Urothelium cell line (cell line): ENCODE data around the gene CEP295NL.
"Not testable (repeated sequence)": the region's sequence is repeated elsewhere in the genome, so short reads cannot be mapped to it uniquely, and the experiment has no call there.

ENCODE experiments used
- DNase-seq: peaks from one replicate; pipeline ENCODE4 v3.0.0; 2011; ENCODE audit warnings: low spot score, mixed read lengths
- FAIRE-seq: peaks from 2 replicates; lab custom pipeline; 2011; peaks lifted over from hg19 to GRCh38; lab: Jason Lieb, UNC

CEP295NL gene

DNA sequence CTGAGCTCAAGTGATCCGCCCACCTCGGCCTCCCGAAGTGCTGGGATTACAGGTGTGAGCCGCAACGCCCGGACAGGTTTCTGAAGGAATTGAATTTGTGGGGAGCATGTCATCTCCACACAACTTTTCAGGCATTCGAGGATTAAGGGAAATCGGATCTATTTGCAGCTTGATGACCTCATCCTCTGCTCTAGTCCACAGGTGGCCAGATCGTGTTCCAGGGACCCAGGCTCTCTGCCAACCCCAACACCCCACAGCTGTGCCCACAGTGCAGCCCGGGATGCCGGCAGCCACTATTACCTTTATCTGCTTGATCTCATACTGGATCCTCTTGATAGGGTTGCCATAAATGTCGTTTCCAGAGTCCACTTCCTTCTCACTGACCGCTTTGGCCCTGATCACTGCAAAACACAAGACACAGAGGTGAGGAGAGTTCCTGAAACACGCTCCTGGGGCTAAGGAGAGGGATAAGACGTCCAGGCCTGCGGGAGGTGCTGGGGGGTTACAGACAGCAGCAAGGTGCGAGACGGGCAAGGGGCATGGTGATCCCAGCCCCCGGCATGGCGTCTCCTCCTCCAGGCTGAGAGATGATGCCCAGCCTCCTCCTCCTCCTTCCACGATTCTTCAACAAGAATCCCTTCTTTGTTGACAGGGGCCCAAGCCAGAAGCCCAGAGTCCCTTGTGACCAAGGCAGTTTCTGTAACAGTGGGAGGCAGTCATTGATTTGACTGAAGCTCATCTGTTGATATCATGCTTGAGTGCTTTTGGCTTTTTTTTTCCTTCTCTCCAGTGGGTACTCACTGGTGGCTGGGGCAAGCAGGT lies 29.3 kb downstream of the CEP295NL start:
- peak; percentile 67 for DNase-seq
- FAIRE-seq = peak; percentile 85

DNA sequence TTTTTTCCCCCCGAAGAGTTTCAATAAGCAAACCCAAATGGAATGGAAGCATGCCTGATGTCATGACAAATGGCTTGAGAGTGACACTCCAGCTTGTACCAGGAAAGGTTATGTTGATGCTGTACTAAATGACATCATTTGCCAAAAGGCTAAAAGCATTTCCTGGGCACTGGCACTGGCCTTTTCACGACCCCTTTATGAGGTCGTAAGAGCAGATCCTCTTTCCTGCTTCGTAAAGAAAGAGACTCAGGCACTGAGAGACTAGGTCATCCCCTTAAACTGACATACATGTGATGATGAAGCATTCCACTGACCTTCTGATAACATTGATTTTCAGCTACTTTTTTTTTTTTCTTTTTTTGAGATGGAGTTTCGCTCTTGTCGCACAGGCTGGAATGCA lies 30.5 kb downstream of the CEP295NL start:
- FAIRE-seq = peak; percentile 63
- DNase-seq = no peak

DNA sequence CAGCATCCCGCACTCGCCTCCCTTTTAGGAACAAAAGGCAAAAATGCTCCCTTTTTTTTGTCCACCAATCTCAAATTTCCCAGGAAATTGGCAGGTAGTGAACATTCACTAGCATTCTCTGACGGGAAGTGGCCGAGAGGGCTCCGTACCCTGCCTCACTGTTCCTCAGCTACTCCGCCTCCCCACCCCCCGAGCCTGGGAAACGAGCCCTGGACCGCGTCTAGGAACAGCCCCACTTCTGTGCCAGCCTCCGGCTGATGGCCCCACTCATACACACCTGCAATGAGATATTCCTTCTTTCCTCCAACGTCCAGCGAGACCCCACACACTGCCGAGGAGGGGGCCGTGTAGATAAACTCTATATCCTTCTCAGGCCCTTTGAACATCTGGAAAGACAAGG lies 32.4 kb downstream of the CEP295NL start:
- no peak for FAIRE-seq
- DNase-seq = no peak

DNA sequence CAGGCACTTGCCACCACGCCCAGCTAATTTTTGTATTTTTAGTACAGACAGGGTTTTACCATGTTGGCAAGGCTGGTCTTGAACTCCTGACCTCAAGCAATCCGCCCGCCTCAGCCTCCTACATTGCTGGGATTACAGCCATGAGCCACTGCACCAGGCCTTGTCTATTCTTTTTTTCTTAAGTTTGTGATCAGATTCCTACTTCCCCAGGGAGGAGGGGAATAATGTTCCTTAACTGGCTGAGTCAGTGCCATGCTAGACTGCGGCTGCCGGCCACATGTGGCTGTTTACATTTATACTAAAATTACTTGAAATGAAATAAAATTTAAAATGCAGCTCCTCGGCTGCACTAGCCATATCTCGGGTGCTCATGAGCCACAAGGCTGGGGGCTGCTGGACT lies 34.6 kb downstream of the CEP295NL start:
- no peak for DNase-seq
- no peak for FAIRE-seq

DNA sequence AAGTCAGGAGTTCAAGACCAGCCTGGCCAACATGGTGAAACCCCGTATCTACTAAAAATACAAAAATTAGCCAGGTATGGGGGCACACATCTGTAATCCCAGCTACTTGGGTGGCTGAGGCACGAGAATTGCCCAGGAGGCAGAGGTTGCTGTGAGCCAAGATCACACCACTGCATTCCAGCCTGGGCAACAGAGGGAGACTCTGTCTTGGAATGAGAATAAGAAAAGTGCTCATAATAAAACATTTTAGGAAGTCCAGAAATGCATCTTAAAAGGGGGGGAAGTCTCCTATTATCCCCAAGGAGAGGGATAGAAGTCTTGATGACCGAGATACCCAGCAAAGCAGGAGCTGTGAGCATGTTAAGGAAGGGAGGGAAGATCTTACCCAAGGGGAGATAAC lies 36.0 kb downstream of the CEP295NL start:
- FAIRE-seq, DNase-seq: not testable (repeated sequence)

DNA sequence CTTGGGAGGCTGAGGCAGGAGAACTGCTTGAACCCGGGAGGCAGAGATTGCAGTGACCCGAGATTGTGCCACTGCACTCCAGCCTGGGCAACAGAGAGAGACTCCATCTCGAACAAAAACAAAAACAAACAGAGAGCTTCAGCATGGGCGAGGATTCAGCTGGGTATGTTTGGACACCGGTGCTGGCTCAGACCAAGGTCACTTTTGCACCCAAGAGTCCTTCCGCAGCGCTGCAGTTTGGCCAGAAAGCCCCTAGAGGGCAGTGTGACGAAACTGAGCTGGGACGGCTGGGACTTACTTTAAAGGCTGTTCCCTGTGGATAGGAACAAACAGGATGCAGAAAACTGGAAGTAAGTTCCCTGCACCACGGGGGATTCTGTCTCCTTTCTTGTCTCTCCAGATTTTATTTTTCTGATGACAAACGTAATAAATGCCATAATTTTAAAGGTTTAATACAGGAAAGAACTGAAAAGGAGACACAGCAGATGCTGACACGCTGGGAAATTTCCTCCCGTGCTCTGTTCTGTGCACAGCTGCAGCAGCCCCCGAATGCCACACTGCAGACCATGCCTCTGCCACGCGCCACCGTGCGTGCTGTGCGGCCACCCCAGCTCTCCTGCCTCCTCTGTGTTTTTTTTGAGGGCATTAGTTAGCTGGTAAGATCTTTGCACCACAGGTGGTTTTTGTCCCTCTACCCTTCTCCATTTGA lies 37.2 kb downstream of the CEP295NL start:
- FAIRE-seq = no peak
- peak; percentile 78 for DNase-seq

DNA sequence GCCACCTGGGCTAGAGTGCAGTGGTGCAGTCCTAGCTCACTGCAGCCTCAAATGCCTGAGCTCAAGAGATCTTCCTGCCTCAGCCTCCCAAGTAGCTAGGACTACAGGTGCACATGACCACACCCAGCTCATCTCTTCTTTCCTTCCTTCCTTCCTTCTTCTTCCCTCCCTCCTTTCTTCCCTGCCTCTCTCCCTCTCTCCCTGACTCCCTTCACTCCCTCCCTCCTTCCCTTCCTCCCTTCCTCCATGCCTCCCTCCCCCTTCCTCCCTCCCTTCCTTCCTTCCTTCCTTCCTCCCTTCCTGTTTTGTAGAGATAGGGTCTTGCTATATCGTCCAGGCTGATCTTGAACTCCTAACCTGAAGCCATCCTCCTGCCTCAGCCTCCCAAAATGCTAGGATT lies 38.9 kb downstream of the CEP295NL start:
- DNase-seq (no peak), FAIRE-seq (no peak)

DNA sequence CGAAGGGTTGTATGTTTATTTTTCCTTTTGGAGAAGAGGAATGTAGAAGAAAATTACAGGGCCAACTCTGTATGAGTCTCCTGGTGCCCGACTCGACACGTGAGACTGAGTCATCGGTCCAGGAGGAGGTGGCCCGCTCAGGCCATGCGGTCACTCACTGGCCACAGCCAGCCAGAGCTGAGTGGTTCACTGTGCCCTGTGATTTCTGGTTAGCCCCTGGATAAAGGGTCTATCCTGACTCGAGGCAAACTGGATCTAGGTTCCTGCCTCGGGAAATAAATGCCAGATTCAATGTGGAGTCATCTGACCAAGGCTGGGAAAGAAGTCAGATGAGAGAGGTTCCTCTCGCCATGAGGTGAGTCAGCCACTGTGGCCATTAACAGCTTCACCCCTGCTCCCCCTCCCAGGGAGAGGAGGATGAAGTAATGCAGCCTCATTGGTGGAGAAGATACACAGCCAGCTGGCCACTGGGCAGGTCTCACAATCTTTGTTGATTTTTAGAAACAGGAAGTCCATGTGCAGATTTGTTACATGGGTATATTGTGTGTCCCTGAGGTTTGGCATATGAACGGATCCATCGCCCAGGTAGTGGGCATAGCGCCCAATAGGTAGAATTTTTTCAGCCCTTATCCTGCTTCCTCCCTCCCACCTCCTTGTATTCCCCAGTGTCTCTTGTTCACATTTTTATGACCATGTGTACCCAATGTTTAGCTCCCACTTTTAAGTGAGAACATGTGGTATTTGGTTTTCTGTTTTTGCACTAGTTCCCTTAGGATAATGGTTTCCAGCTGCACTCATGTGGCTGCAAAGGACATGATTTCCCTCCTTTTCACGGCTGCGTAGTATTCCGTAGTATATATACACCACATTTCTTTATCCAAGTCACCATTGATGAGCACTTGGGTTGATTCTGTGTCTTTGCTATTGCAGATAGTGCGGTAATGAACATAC lies 40.7 kb downstream of the CEP295NL start:
- peak; percentile 94 for DNase-seq
- FAIRE-seq = peak; percentile 88

DNA sequence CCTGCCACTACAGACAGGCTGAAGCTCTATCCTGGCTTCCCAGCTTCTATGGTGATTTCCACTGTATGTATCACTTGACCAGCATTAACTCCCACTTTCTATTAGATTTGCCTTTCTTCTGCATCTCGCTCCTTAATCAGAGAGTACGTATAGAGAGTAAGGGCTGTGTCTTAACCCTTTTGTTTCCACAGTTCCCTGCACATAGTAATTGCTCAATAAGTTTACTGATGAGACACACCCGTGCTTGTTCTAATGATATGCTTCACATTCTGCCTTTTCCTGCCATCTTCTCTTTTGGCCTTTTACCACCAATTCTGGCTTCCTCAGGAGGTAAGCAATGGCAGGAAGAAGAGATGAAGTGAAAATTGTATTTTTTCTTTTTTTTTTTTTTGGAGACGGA lies 41.8 kb downstream of the CEP295NL start:
- DNase-seq = no peak
- no peak for FAIRE-seq

DNA sequence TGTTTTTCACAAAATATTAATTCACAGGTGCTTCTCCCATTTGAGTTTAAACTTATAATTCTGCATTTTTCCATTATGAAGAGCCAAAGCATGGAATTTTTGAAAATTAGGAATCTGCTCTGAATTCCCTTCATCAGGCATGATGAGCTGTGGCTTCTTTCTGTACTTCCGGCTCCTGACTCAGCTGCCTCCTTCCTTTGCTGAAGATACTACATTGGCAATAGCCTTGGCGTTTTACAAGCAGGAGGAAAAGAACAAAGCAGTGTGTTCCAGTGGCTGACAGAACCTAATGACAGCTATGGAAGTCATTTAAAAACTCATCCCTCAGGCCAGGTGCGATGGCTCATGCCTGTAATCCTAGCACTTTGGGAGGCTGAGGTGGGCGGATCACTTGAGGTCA lies 44.0 kb downstream of the CEP295NL start:
- no peak for FAIRE-seq
- DNase-seq = no peak

DNA sequence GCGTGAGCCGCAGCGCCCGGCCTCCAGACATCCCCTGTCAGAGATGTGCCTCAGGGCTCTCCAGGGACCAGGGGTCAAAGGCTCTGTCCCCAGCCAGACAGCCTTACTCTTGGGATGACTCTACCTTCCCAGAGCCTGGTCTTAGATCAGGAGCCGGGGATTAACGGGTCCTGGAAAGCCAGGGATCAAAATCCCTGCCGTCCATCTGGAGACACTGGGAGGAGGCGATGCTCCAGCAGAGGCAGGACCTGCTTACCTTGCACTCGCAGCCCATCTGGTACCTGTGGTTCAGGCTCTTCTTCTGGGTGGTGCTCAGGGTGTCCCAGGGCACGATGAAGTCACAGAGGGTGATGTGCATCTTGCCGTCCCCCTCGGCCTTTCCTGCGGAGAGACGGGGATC lies 45.7 kb downstream of the CEP295NL start:
- DNase-seq (no peak), FAIRE-seq (no peak)

DNA sequence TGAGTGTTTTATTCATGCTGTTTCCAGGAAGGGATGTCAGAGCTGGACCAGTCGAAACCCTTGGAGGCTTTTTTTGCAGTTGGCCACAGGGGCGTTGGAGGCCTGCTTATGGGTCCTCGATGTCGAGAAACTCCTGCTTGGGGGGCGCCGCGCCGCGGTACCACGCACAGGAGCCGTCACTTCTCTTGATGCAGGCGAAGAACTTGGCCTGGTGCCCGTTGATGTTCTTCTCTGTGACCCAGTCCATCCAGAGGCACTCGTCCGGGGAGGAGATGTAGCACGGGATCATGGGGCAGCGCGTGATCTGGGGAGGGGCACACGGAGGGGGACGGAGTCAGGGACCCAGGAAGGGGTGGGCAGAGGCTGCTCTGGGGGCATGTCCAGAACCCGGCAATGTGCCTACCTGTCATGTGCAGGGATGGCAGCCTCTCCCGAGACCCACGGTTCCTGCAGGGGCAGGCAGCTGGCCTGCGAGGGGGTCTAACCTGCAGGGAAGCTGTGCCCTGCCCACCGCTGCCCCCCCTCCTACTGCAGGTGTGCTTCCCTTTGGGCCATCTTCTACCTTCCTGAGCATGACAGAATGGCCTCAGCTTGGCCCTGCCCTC lies 47.3 kb downstream of the CEP295NL start:
- FAIRE-seq (no peak), DNase-seq (no peak)

DNA sequence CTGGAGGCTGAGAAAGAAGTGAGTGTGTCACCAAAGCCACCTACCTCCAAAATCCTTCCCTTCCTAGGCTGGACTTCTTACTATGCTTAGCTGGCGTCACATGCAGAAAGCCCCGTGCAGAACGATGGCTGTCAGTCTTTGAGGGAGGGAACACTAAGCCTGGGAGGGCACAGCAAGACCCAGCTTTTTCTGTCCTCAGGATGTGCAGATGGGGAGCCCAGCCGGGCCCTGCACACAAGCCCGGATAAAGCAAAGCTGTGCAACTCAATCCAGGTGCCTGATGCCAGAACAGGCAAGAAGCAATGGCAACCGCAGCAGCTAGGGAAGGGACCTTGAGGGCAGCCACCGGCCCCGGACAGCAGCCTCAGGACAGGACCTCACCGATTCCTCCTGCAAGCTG lies 48.5 kb downstream of the CEP295NL start:
- DNase-seq (no peak), FAIRE-seq (no peak)

DNA sequence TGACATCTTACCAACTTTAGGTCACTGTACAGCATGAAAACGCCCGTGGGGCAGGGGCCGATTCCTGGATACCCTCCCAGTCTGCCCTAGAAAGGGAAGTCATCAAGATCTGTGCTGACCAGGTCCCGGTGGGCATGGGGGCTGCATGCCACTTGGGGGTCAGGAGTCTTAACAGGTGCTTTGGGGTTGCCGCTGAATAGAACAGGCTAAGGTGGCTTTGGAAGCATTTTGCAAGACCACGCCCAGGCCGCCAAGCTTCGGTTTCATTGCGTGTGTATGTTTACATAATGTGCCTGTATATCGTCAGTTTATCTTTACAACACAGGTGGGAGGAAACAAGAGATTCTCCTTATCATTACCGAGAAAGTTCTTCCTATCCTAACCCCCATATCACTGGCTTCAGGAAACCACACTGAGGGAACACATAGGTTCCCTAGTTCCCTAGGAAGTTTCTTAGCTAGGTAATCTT lies 49.0 kb downstream of the CEP295NL start:
- FAIRE-seq = no peak
- no peak for DNase-seq

DNA sequence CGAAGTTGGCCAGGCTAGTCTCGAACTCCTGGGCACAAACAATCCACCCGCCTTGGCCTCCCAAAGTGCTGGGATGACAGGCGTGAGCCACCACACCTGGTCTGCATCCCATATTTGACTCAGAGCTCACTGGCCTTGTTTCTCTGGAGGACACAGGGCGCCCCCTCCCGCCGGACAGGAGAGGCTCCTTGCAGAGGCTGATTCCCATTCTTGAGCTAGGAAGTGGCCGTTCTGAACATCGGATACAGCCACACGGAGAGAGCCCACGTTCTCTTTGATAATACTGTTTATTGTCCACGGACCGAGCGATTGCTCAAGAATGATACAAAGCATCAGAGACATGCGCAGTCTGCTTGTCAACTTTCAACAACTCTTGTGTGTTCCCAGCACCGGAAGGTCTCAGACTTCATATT lies 50.3 kb downstream of the CEP295NL start:
- DNase-seq (no peak), FAIRE-seq (no peak)

DNA sequence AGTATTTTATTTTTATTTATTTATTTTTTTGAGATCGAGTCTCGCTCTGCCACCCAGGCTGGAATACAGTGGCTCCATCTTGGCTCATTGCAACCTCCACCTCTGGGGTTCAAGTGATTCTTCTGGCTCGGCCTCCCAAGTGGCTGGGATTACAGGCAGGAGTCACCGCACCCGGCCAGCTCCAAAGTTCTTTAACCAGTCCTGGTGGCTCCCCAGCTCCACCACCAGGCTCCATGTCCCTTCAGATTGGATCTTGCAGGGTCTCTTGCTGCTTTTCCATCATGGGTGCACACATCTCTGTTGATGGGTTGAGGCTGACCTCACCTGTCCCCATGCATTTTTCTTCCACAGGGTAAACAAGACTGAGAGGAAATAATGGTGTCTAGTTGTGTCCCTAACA lies 54.0 kb downstream of the CEP295NL start:
- FAIRE-seq (no peak), DNase-seq (no peak)

DNA sequence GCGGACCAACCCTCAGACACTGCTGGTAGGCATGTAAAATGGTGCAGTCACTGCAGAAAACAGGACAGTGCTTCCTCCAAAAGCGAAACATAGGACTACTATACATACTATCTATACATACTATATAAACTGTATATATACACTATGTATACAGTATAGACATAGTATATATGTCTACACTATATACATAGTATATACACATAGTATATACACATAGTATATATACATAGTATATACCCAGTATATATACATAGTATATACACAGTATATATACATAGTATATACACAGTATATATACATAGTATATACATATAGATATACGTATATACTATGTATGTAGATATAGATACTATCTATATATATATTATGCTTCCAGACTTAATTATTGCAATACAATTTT lies 55.9 kb downstream of the CEP295NL start:
- no peak for FAIRE-seq
- no peak for DNase-seq

DNA sequence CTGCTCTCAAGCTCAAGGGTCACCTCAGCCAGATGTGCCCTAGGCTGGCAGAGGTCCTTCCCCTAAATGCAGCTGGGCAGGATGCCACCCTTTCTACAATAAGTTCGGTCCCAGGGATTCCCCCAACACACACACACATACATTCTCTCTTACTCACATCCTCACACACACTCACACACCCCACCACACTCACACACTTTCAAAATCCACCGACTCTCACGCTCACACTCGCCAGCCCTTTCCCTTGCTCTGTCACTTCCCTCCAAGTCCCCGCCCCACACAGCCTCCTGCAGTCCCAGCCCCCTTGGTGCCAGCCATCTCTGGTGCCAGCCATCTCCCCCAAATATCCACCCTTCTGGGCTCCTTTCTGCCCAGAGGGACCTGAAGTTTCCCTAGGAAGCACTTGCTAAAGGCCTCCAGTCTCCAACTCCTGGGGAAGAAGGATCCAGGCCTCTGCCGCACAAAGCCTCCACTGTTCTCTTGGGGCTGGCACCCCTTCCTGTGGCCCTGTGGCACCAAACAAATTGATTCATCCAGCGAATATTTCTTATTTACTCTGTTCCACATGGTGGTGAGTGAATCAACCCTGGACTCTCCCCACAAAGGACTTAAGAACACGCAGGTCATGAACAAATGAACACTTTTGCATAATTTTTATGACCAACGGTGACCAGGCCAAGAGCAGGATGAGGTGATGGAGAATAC lies 58.5 kb downstream of the CEP295NL start:
- no peak for DNase-seq
- FAIRE-seq = peak; percentile 17

DNA sequence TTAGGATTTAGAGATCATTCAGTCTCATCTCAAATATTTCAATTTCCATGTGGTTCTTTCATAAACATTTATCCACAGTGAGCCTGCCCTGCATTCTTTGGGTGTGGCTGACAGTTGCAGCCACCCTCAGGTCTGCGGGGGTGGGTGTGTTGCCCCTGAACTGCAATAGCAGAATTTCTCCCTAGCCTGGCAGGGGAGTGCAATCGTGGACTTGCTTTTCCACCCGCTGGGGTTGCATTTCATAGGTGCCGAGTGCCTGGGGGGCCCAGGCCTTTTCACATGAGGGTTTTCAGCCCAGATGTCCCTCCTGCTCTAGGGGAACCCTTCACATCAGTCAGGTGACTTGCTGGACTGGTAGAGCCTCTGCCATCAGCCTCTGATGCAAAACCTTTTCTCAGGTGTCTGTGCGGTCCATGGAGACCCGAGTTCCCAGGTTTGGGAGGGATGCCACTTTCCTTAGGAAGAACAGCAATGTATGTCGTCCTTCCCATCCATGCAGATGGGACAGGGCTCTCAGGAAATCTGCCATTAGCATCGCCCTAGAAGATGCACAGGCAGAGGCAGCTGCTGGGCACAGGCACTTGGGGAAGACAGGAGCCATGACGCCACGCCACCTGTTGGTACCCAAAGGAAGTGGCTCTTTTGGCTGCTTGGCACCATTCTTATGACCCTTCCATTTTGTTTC lies 60.0 kb downstream of the CEP295NL start:
- FAIRE-seq (no peak), DNase-seq (peak; percentile 64)
